ENCODE data around the gene ADAMTS12. TPM values are rescaled to one million over a fixed set of nuclear protein-coding genes. Genes with fewer than 3 reads are reported as not detected.

ADAMTS12 gene
- total and polyA plus RNA-seq, 7 experiments from 2014 or later: not detected

DNA sequence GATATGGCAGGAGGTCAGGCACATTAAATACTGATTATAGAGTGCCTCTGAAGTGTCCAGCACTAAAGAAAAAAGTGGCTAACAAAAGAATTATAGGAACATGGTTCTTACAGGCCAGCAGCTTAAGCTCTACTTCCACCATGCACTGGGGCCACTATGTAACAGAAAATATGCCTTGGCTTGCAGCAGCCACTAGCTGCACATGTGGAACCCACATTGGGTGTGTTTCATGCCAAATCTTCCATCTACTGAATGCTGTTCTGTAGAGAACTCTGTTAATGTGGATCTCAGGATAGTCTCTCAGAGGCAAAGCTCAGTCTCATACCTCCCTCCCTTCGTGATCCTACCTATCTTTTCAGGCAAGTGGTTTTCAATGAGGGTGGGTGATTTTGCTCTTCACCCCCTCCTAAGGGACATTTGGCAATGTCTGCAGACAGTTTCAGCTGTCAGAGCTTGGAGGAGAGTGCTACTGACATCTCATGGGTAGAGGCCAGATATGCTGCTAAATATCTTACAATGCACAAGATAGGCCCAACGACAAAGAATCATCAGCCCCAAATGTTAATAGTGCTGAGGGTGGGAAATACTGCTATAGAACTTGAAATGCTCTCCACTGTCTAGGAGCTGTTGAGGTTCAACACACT, 232.1 kb downstream of the ADAMTS12 start:
- ChIA-PET CTCF (interaction anchor here (1.0 kb wide), 1 partner anchor 23 kb away, joined by 3 read pairs; no protein-coding TSS in a partner anchor), POLR2A (no interaction called here)
- H3K9me3 ChIP-seq (ENCODE audit: control insufficient read depth in 2 of 3, low read length in 3 of 3): no peaks in the 10 kb centered on the region
- no peaks in the 10 kb centered on the region for H3K36me3 ChIP-seq (ENCODE audit: control insufficient read depth in 2 of 3, insufficient read depth in 3 of 3, low read length in 3 of 3)
- ATAC-seq: no peak
- Mint-ChIP-seq H3K36me3 (no peaks in the 10 kb centered on the region), H3K27me3 (peaks cover 0 to 27% (median 10%) of the 10 kb centered on the region in 5 donors), H3K4me3 (no peak overlapping the region), H3K9me3 (peaks cover 0 to 9% (median 0%) of the 10 kb centered on the region in 11 donors), H3K4me1 (no peaks in the 10 kb centered on the region), H3K27ac (no peak overlapping the region)
- DNase-seq: no peak
- H3K4me3 ChIP-seq (ENCODE audit: low read length): no peak overlapping the region
- no peaks in the 10 kb centered on the region for H3K4me1 ChIP-seq (ENCODE audit: control insufficient read depth in 2 of 2, insufficient read depth in 2 of 2, low read length in 2 of 2)
- no peak overlapping the region for H3K27ac ChIP-seq (ENCODE audit: low read depth, low read length)
- intact Hi-C loops (cut with micrococcal nuclease): no loop called here
- H3K27me3 ChIP-seq (ENCODE audit: control insufficient read depth in 2 of 2, insufficient read depth in 2 of 2, low read length in 2 of 2): no peaks in the 10 kb centered on the region

DNA sequence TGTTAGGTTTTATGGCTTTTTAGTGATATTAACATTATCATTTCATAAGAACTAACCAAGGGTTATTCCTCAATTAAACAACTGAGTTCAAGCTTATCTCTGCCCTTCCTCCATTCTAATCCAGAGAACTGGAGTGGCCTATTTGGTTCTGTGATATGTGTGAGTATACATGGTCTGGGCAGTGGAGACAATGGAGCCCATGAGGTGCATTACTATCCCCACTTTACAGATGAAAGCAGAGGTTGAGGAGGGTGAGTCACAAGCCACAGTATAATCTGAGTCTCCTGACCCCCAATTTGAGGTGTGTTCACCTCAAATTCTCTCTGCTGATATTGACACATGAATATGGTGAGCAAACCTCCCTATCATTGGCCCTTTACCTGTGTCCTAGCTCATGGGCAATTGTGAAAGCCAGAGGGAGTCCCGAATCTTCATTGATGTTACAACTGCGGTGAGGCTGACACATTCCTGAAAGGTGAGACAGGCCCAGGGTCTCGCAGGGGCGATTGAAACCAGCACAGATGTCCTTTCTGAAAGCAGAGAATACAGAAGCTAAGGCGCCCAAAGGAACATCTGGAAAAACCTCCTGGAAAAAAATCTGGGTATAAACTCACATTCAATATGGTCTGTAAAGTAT, 233.9 kb downstream of the ADAMTS12 start:
- H3K4me3 Mint-ChIP-seq: no peak overlapping the region
- H3K9me3 Mint-ChIP-seq: peaks cover 0 to 10% (median 0%) of the 10 kb centered on the region in 11 donors
- H3K4me3 ChIP-seq (ENCODE audit: low read length): no peak overlapping the region
- ChIA-PET POLR2A (no interaction called here), CTCF (interaction anchor here (0.6 to 0.8 kb wide), 2 partner anchors 189 to 1963 kb away, joined by 3 to 4 read pairs; no protein-coding TSS in a partner anchor)
- ATAC-seq: no peak
- no peaks in the 10 kb centered on the region for H3K4me1 ChIP-seq (ENCODE audit: control insufficient read depth in 2 of 2, insufficient read depth in 2 of 2, low read length in 2 of 2)
- no peak for DNase-seq
- H3K27ac ChIP-seq (ENCODE audit: low read depth, low read length): no peak overlapping the region
- H3K27me3 Mint-ChIP-seq: peaks cover 0 to 22% (median 12%) of the 10 kb centered on the region in 5 donors
- H3K36me3 ChIP-seq (ENCODE audit: control insufficient read depth in 2 of 3, insufficient read depth in 3 of 3, low read length in 3 of 3): no peaks in the 10 kb centered on the region
- H3K27ac Mint-ChIP-seq: no peak overlapping the region
- intact Hi-C loops (cut with micrococcal nuclease): no loop called here
- H3K9me3 ChIP-seq (ENCODE audit: control insufficient read depth in 2 of 3, low read length in 3 of 3): no peaks in the 10 kb centered on the region
- H3K36me3 Mint-ChIP-seq: no peaks in the 10 kb centered on the region
- H3K4me1 Mint-ChIP-seq: no peaks in the 10 kb centered on the region
- H3K27me3 ChIP-seq (ENCODE audit: control insufficient read depth in 2 of 2, insufficient read depth in 2 of 2, low read length in 2 of 2): no peaks in the 10 kb centered on the region

DNA sequence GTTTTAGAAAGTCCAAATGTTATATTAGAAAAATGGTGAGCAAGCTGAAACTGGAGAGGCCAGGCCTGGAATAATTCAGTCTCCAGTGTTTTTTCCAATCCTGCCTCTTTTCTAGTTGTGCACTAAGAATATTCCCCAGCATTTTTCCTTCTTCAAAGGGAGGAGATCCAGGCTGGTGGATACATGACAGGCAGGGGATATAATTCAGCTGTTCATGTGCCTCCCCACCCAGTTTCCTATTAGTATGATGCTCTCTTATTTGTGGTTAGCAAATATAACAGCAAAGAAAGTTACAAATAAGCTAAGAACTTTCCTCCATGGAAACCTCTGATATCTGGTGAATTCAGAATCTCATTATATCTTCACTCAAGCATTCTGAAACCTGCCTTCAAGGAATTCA, 234.6 kb downstream of the ADAMTS12 start:
- ChIA-PET CTCF (interaction anchor here (0.6 kb wide), 1 partner anchor 1964 kb away, joined by 3 read pairs; no protein-coding TSS in a partner anchor), POLR2A (no interaction called here)
- ATAC-seq (no peak), DNase-seq (no peak)
- Mint-ChIP-seq H3K36me3 (no peaks in the 10 kb centered on the region), H3K4me1 (no peaks in the 10 kb centered on the region), H3K9me3 (peaks cover 0 to 10% (median 0%) of the 10 kb centered on the region in 11 donors), H3K4me3 (no peak overlapping the region), H3K27ac (no peak overlapping the region), H3K27me3 (peaks cover 0 to 22% (median 12%) of the 10 kb centered on the region in 5 donors)
- H3K27me3 ChIP-seq (ENCODE audit: control insufficient read depth in 2 of 2, insufficient read depth in 2 of 2, low read length in 2 of 2): no peaks in the 10 kb centered on the region
- no peak overlapping the region for H3K27ac ChIP-seq (ENCODE audit: low read depth, low read length)
- no peaks in the 10 kb centered on the region for H3K4me1 ChIP-seq (ENCODE audit: control insufficient read depth in 2 of 2, insufficient read depth in 2 of 2, low read length in 2 of 2)
- intact Hi-C loops (cut with micrococcal nuclease): no loop called here
- H3K9me3 ChIP-seq (ENCODE audit: control insufficient read depth in 2 of 3, low read length in 3 of 3): no peaks in the 10 kb centered on the region
- H3K36me3 ChIP-seq (ENCODE audit: control insufficient read depth in 2 of 3, insufficient read depth in 3 of 3, low read length in 3 of 3): no peaks in the 10 kb centered on the region
- no peak overlapping the region for H3K4me3 ChIP-seq (ENCODE audit: low read length)

DNA sequence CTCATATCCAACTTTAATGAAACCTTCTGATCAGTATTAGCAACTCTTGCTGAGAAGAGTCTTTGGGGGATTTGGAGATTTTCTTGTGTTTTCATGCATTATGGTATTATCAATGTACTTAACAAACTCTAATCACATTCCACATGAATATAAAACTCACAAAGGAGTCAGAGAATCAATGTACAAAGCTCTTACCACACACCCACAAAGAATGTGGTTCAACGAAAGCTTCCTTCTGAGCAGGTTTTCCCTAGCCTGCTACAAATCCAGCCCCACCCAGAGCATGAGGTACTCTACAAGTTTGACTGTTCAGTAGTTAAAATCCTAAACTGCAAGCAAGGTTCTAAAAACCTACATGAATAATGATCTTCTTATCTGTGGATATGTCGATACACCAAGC, 240.9 kb downstream of the ADAMTS12 start:
- ChIA-PET POLR2A (no interaction called here), CTCF (interaction anchor here (0.6 kb wide), 1 partner anchor 12 kb away, joined by 3 read pairs; no protein-coding TSS in a partner anchor)
- ATAC-seq (no peak), DNase-seq (no peak)
- no peak overlapping the region for H3K4me3 Mint-ChIP-seq
- Histone ChIP-seq H3K36me3 (ENCODE audit: control insufficient read depth in 2 of 3, insufficient read depth in 3 of 3, low read length in 3 of 3) (no peaks in the 10 kb centered on the region), H3K9me3 (ENCODE audit: control insufficient read depth in 2 of 3, low read length in 3 of 3) (no peaks in the 10 kb centered on the region), H3K4me1 (ENCODE audit: control insufficient read depth in 2 of 2, insufficient read depth in 2 of 2, low read length in 2 of 2) (no peaks in the 10 kb centered on the region), H3K27me3 (ENCODE audit: control insufficient read depth in 2 of 2, insufficient read depth in 2 of 2, low read length in 2 of 2) (no peaks in the 10 kb centered on the region), H3K4me3 (ENCODE audit: low read length) (no peak overlapping the region), H3K27ac (ENCODE audit: low read depth, low read length) (no peak overlapping the region)
- H3K4me1 Mint-ChIP-seq: no peaks in the 10 kb centered on the region
- intact Hi-C loops (cut with micrococcal nuclease): no loop called here
- H3K9me3 Mint-ChIP-seq: peaks cover 0 to 9% (median 0%) of the 10 kb centered on the region in 11 donors
- H3K27me3 Mint-ChIP-seq: peaks cover 0 to 16% (median 0%) of the 10 kb centered on the region in 5 donors
- no peaks in the 10 kb centered on the region for H3K36me3 Mint-ChIP-seq
- H3K27ac Mint-ChIP-seq: no peak overlapping the region

DNA sequence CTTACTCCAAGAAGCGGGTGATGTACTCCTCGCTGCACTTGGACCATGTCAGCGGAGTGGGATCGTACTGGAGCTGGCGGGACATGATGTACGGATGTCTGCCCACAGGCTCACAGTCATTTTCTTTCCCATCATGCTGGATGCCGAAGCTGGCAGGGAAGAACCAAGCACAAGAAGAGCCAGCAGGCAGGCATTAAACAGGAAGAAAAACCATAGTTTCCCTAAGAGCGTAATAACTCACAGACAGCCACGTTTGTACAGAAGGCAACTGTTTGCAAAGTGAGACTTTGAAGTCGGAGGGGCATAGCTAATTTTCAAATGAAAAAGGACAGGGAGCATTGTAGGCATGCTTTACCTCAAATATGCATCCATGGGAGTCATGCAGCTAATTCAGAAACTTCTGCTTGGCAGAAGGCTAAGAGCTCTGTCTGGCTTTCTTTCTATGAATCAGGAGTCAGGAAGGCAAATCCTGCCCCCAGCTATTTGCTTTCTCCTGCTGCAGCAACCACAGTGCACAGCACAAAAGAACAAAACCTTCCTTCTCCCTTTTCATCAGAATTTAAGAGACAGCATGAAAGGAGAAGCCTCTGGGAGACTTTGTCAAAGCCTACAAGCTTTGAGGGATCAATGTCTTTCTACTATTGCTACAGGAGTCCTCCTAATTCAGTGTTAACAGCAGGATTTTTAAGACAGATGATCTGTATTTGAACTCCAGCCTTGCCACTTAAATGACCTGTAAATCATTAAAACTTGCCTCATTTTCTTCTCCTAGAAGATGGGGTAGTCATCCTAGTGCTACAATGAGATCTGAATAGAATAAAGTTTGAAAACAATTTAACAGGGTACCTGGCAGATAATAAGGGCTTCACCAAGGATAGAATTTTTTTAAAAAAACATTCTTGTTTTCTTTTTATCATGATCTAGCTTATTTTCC, 242.0 kb downstream of the ADAMTS12 start:
- intact Hi-C loops (cut with micrococcal nuclease): no loop called here
- H3K4me3 Mint-ChIP-seq: no peak overlapping the region
- no peak for DNase-seq
- Histone ChIP-seq H3K27me3 (ENCODE audit: control insufficient read depth in 2 of 2, insufficient read depth in 2 of 2, low read length in 2 of 2) (no peaks in the 10 kb centered on the region), H3K27ac (ENCODE audit: low read depth, low read length) (no peak overlapping the region), H3K4me1 (ENCODE audit: control insufficient read depth in 2 of 2, insufficient read depth in 2 of 2, low read length in 2 of 2) (no peaks in the 10 kb centered on the region), H3K4me3 (ENCODE audit: low read length) (no peak overlapping the region), H3K9me3 (ENCODE audit: control insufficient read depth in 2 of 3, low read length in 3 of 3) (no peaks in the 10 kb centered on the region), H3K36me3 (ENCODE audit: control insufficient read depth in 2 of 3, insufficient read depth in 3 of 3, low read length in 3 of 3) (no peaks in the 10 kb centered on the region)
- ChIA-PET POLR2A (no interaction called here), CTCF (no interaction called here)
- no peak for ATAC-seq
- peaks cover 0 to 20% (median 5%) of the 10 kb centered on the region in 5 donors for H3K27me3 Mint-ChIP-seq
- H3K9me3 Mint-ChIP-seq: peaks cover 0 to 9% (median 2%) of the 10 kb centered on the region in 11 donors
- H3K36me3 Mint-ChIP-seq: no peaks in the 10 kb centered on the region
- H3K27ac Mint-ChIP-seq: no peak overlapping the region
- no peaks in the 10 kb centered on the region for H3K4me1 Mint-ChIP-seq

DNA sequence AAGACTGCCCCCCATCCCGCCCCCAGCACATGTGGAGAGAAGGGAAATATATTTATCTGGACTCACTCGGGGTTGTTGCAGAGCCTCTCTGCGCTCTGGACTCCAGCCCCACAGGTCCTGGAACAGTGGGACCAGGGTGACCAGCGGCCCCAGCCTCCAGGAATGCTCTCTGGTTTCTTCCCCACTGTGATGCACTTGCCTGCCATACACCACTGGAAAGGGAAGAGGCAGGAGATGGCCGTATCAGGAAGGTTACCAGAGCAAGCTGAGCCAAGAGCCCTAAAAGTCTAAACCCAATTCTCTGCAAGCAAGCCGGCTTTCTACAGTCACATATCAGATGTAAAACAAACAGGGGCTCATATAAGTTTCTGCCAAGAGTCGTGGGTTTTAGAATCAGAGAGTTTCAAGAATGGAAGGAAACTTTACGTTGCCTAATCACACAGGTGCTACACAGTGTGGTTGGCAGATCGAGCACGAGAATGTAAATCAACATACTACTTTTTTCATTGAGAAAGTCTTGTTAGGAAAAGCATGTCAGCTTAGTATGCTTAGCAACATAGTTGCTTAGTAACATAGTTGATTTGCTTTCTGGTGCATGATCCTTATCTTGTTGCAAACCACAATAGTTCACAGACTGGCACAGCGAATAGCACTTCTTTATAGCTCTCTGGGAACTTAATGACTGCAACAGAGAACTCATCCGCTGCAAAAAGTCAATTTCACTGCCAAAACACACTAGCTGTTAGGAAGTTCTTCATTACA, 249.9 kb downstream of the ADAMTS12 start:
- H3K36me3 ChIP-seq (ENCODE audit: control insufficient read depth in 2 of 3, insufficient read depth in 3 of 3, low read length in 3 of 3): no peaks in the 10 kb centered on the region
- Mint-ChIP-seq H3K4me1 (peaks cover 0 to 17% (median 0%) of the 10 kb centered on the region in 7 donors), H3K4me3 (peak overlapping the region in 3 of 10 donors; percentile 17 to 38 (median 38)), H3K27ac (peak overlapping the region in 2 of 9 donors; percentile 15 to 46), H3K9me3 (peaks cover 0 to 10% (median 5%) of the 10 kb centered on the region in 11 donors), H3K36me3 (peaks cover 0 to 4% (median 0%) of the 10 kb centered on the region in 5 donors), H3K27me3 (peaks cover 0 to 19% (median 13%) of the 10 kb centered on the region in 5 donors)
- CTCF ChIA-PET: interaction anchor here (1.1 kb wide), 1 partner anchor 293 kb away, joined by 5 read pairs; no protein-coding TSS in a partner anchor
- POLR2A ChIA-PET: no interaction called here
- peak; percentile 72 for ATAC-seq
- no peaks in the 10 kb centered on the region for H3K9me3 ChIP-seq (ENCODE audit: control insufficient read depth in 2 of 3, low read length in 3 of 3)
- intact Hi-C loops (cut with micrococcal nuclease): no loop called here
- H3K4me1 ChIP-seq (ENCODE audit: control insufficient read depth in 2 of 2, insufficient read depth in 2 of 2, low read length in 2 of 2): no peaks in the 10 kb centered on the region
- peak in 5 of 9 donors; percentile 5 to 60 (median 23) for DNase-seq
- no peak overlapping the region for H3K4me3 ChIP-seq (ENCODE audit: low read length)
- H3K27ac ChIP-seq (ENCODE audit: low read depth, low read length): no peak overlapping the region
- no peaks in the 10 kb centered on the region for H3K27me3 ChIP-seq (ENCODE audit: control insufficient read depth in 2 of 2, insufficient read depth in 2 of 2, low read length in 2 of 2)
